Hepatocyte (in vitro differentiated cells): Measurements from ENCODE around the gene CHN1. TPM values are rescaled to one million over a fixed set of nuclear protein-coding genes. Genes with fewer than 3 reads are reported as not detected.

ENCODE experiments used
- DNase-seq: peaks from one replicate; pipeline ENCODE4 v3.0.0-alpha.2; 2016; ENCODE audit warnings: low spot score
- H2AFZ ChIP-seq: fragments of 200-600 bp; sonication (generic); 2 replicates; pipeline ENCODE4 v1.6.0; 2016; ENCODE audit warnings: antibody characterized with exemption, mild to moderate bottlenecking
- H3K27ac ChIP-seq: fragments of 200-600 bp; sonication (generic); 2 replicates; pipeline ENCODE4 v1.5.1; 2016; ENCODE audit warnings: mild to moderate bottlenecking
- H3K27me3 ChIP-seq: fragments of 200-600 bp; sonication (generic); 2 replicates; pipeline ENCODE4 v1.6.1; 2016
- H3K36me3 ChIP-seq: fragments of 200-600 bp; sonication (generic); replicated peaks from 2 replicates; pipeline ENCODE4 v1.5.1; 2016; ENCODE audit warnings: low read depth; ENCODE audit not compliant: insufficient read depth
- H3K4me1 ChIP-seq: fragments of 200-600 bp; sonication (generic); 2 replicates; pipeline ENCODE4 v1.5.1; 2016; ENCODE audit warnings: mild to moderate bottlenecking, moderate library complexity; ENCODE audit not compliant: insufficient read depth
- H3K4me2 ChIP-seq: fragments of 200-600 bp; sonication (generic); 2 replicates; pipeline ENCODE4 v1.6.0; 2016
- H3K4me3 ChIP-seq: fragments of 200-600 bp; sonication (generic); 2 replicates; pipeline ENCODE4 v1.5.1; 2016; ENCODE audit warnings: mild to moderate bottlenecking
- H3K79me2 ChIP-seq: fragments of 200-600 bp; sonication (generic); 2 replicates; pipeline ENCODE4 v1.6.0; 2017; ENCODE audit warnings: mild to moderate bottlenecking
- H3K9me2 ChIP-seq: fragments of 200-600 bp; sonication (generic); replicated peaks from 2 replicates; pipeline ENCODE4 v1.6.0; 2017; ENCODE audit warnings: mild to moderate bottlenecking; ENCODE audit not compliant: insufficient read depth
- H3K9me3 ChIP-seq: fragments of 200-600 bp; sonication (generic); 2 replicates; pipeline ENCODE4 v1.5.1; 2016; ENCODE audit warnings: low read depth, mild to moderate bottlenecking
- H4K20me1 ChIP-seq: fragments of 200-600 bp; sonication (generic); 2 replicates; pipeline ENCODE4 v1.6.0; 2016; ENCODE audit warnings: mild to moderate bottlenecking; ENCODE audit not compliant: insufficient read depth, poor library complexity, severe bottlenecking
- CTCF ChIP-seq: fragments of 200-600 bp; sonication (generic); IDR thresholded peaks from 2 replicates; pipeline ENCODE4 v1.5.1; 2016; ENCODE audit warnings: antibody characterized with exemption, mild to moderate bottlenecking; ENCODE audit not compliant: poor library complexity
- EZH2 ChIP-seq: fragments of 200-600 bp; sonication (generic); IDR thresholded peaks from 2 replicates; pipeline ENCODE4 v1.6.1; 2016; ENCODE audit warnings: antibody characterized with exemption, mild to moderate bottlenecking, borderline replicate concordance
- EZH2phosphoT487 ChIP-seq: fragments of 200-600 bp; sonication (generic); IDR thresholded peaks from one replicate; pipeline ENCODE4 v1.6.1; 2018; ENCODE audit warnings: antibody characterized with exemption, mild to moderate bottlenecking, low read depth, moderate library complexity; ENCODE audit not compliant: unreplicated experiment, severe bottlenecking
- whole genome bisulfite sequencing: methylation state at CpG from one replicate; pipeline ENCODE4 v1.1.6; 2016; ENCODE audit warnings: low lambda C conversion rate; ENCODE audit errors: missing lambda C conversion rate; 5-methylcytosine and 5-hydroxymethylcytosine counted together
- polyA plus RNA-seq: library from polyadenylated mRNA; unstranded; fragments of >200 nt; fragmentation: Nextera tagmentation; extraction: Ambion mirVana; gene quantifications from 2 replicates; pipeline ENCODE4 v1.2.1, GENCODE V29; 2016
- total RNA-seq: library from RNA; depleted of rRNA; stranded (reverse); fragments of >200 nt; gene quantifications from 2 replicates; pipeline ENCODE4 v1.2.3, GENCODE V29; 2014

Gene CHN1
- total and polyA plus RNA-seq, 2 experiments from 2014 or later, result 19.2 to 23.0 TPM

GRCh38 chr2:174897286-174897685, 107.9 kb downstream of the CHN1 start:
- Histone ChIP-seq H3K4me2 (no peak overlapping the region), H3K9me2 (no peaks in the 10 kb centered on the region), H2AFZ (no peak overlapping the region), H3K9me3 (no peaks in the 10 kb centered on the region), H3K4me1 (no peaks in the 10 kb centered on the region), H3K4me3 (no peak overlapping the region), H3K36me3 (no peaks in the 10 kb centered on the region), H3K27me3 (no peaks in the 10 kb centered on the region), H3K79me2 (no peaks in the 10 kb centered on the region), H4K20me1 (no peaks in the 10 kb centered on the region), H3K27ac (no peak overlapping the region)
- 55% methylated on average over 6 of the region's 6 CpGs for WGBS
- no peak for DNase-seq
- no peak for TF ChIP-seq CTCF
- no peak for TF ChIP-seq EZH2
- no peak for TF ChIP-seq EZH2phosphoT487

- DNase-seq, result no peak
- Histone ChIP-seq H2AFZ (no peak overlapping the region), H3K4me3 (no peak overlapping the region), H3K27me3 (no peaks in the 10 kb centered on the region), H4K20me1 (no peaks in the 10 kb centered on the region), H3K79me2 (no peaks in the 10 kb centered on the region), H3K4me2 (no peak overlapping the region), H3K27ac (no peak overlapping the region), H3K9me2 (no peaks in the 10 kb centered on the region), H3K36me3 (no peaks in the 10 kb centered on the region), H3K4me1 (no peaks in the 10 kb centered on the region), H3K9me3 (no peaks in the 10 kb centered on the region)
- 98% methylated on average over 1 of the region's 1 CpG for WGBS
- TF ChIP-seq CTCF, result no peak
- no peak for TF ChIP-seq EZH2
- TF ChIP-seq EZH2phosphoT487, result no peak
These were observed 112.2 kb downstream of the CHN1 start for GRCh38 chr2:174893018-174893417.

GRCh38 chr2:174892546-174892945, 112.6 kb downstream of the CHN1 start:
- no peak for TF ChIP-seq CTCF
- no peaks in the 10 kb centered on the region for H3K79me2 ChIP-seq
- H3K36me3 ChIP-seq, result no peaks in the 10 kb centered on the region
- no peak overlapping the region for H3K4me2 ChIP-seq
- no peak overlapping the region for H2AFZ ChIP-seq
- no peak overlapping the region for H3K27ac ChIP-seq
- H3K27me3 ChIP-seq, result no peaks in the 10 kb centered on the region
- no peaks in the 10 kb centered on the region for H4K20me1 ChIP-seq
- H3K9me2 ChIP-seq, result no peaks in the 10 kb centered on the region
- no peaks in the 10 kb centered on the region for H3K9me3 ChIP-seq
- no peak for DNase-seq
- no peak overlapping the region for H3K4me3 ChIP-seq
- no peaks in the 10 kb centered on the region for H3K4me1 ChIP-seq
- 84% methylated on average over 2 of the region's 2 CpGs for WGBS

- Histone ChIP-seq H3K79me2 (no peaks in the 10 kb centered on the region), H3K9me3 (no peaks in the 10 kb centered on the region), H3K4me1 (no peaks in the 10 kb centered on the region), H3K27me3 (no peaks in the 10 kb centered on the region), H3K36me3 (no peaks in the 10 kb centered on the region), H3K4me2 (no peak overlapping the region), H4K20me1 (no peaks in the 10 kb centered on the region), H3K27ac (no peak overlapping the region), H2AFZ (no peak overlapping the region), H3K4me3 (no peak overlapping the region), H3K9me2 (no peaks in the 10 kb centered on the region)
- DNase-seq, result no peak
- TF ChIP-seq CTCF, result peak; percentile 4
- TF ChIP-seq EZH2, result no peak
- WGBS, result 45% methylated on average over 2 of the region's 2 CpGs
These were observed 116.4 kb downstream of the CHN1 start for GRCh38 chr2:174888646-174889271.
